Measurements from ENCODE around the gene DACT2.

GRCh38 chr6:168265394-168265793 lies 54.2 kb downstream of the DACT2 start:
- TF ChIP-seq CTCF (IDR thresholded peaks at IDR 0.05) (no peak), EZH2phosphoT487 (IDR thresholded peaks at IDR 0.05) (no peak), EZH2 (IDR thresholded peaks at IDR 0.05) (no peak)

All from neural progenitor cell (in vitro differentiated cells).